ENCODE data around the gene DVL2.

DVL2 gene

DNA sequence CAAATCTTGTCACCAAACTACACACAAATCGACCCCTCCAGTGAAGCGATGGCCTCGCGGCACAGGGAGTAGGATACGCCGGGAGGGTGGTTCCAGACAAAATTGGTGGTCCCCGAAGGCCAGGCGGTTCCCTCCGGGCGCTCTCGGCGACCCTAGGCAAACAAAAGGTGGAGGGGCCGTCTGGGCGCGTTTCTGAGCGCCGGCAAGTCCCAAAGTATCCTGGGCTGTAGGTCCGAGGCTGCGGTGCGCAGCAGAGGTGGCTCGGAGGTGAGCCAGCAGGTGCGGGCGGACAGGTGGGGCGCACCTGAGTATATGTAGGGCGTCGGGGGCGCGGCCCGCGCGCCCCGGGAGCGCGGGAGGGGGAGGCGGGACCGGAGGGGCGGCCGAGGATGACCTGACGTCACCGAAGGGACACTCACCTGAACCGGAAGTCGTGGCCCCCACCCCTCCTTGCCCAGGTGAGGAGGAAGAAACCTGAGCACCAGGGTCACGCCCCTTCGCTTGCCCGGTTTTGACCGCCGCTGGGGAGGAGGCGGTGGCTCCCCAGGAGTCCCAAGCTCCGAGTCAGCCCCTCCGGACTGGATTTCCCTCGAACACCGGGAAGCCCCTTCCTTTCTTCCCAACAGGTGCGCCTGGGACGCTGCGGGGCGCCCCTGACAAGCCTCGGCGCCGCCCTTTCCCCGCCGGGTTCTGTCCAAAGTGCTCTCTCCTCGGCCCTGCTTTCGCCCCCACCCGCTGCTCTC, 28.0 kb upstream of the DVL2 start, which contains the start of gene CLDN7:
CLDN7 (minus strand) TSS at position 287 of the 743 bp plus-strand sequence. CDS start 435 bp downstream, outside the sequence.
- Histone ChIP-seq H2BK120ac (ENCODE audit: low read depth, low read length) (peak within 1 kb of the TSS; percentile 43), H3K27ac (ENCODE audit: low read length, poor library complexity, severe bottlenecking) (no peak within 1 kb of the TSS), H3K9me3 (ENCODE audit: control insufficient read depth, low read length) (no peaks in the 10 kb centered on the region), H3K27me3 (ENCODE audit: control insufficient read depth in 1 of 2, insufficient read depth in 1 of 2, low read length in 2 of 2) (peaks cover 13 to 21% of the 10 kb centered on the region in 2 experiments), H3K14ac (ENCODE audit: low read length in 2 of 2) (peak within 1 kb of the TSS in 1 of 2 experiments; percentile 2), H4K91ac (ENCODE audit: low read length) (peak within 1 kb of the TSS; percentile 80), H2BK15ac (ENCODE audit: low read depth, poor library complexity, severe bottlenecking) (peak within 1 kb of the TSS; percentile 83), H4K8ac (ENCODE audit: low read length) (peak within 1 kb of the TSS; percentile 98), H3K4me1 (ENCODE audit: control insufficient read depth, insufficient read depth, low read depth, low read length) (peaks cover 26% of the 10 kb centered on the region), H3K79me1 (replicated peaks; ENCODE audit: low read length, poor library complexity, severe bottlenecking) (no peaks in the 10 kb centered on the region), H3K36me3 (ENCODE audit: control insufficient read depth in 1 of 2, insufficient read depth in 2 of 2, low read depth in 1 of 2, low read length in 2 of 2) (peaks cover 21% of the 10 kb centered on the region in 2 experiments), H3K4me2 (ENCODE audit: low read length, poor library complexity, severe bottlenecking) (peak within 1 kb of the TSS; percentile 86), H2BK5ac (ENCODE audit: low read depth, low read length, poor library complexity, severe bottlenecking) (no peak within 1 kb of the TSS), H2AFZ (ENCODE audit: low read depth, low read length) (peak within 1 kb of the TSS; percentile 78), H3K23ac (ENCODE audit: low read length in 2 of 2) (peak within 1 kb of the TSS in 1 of 2 experiments; percentile 91), H3K4me3 (ENCODE audit: insufficient read depth in 1 of 2, low read depth in 1 of 2, low read length in 2 of 2) (peak within 1 kb of the TSS; percentile 56 to 68), H3K9ac (ENCODE audit: low read length) (peak within 1 kb of the TSS; percentile 72), H2BK12ac (ENCODE audit: low read length in 2 of 2) (peak within 1 kb of the TSS in 1 of 2 experiments; percentile 57), H3K18ac (ENCODE audit: low read depth in 1 of 2, low read length in 2 of 2) (peak within 1 kb of the TSS; percentile 71 to 94), H2AK5ac (ENCODE audit: low read length, severe bottlenecking) (no peak within 1 kb of the TSS), H3K4ac (ENCODE audit: low read depth in 1 of 2, low read length in 2 of 2) (peak within 1 kb of the TSS; percentile 54 to 73)
- 8% methylated on average over 60 of the region's 64 CpGs for WGBS
- DNase-seq: no peak

DNA sequence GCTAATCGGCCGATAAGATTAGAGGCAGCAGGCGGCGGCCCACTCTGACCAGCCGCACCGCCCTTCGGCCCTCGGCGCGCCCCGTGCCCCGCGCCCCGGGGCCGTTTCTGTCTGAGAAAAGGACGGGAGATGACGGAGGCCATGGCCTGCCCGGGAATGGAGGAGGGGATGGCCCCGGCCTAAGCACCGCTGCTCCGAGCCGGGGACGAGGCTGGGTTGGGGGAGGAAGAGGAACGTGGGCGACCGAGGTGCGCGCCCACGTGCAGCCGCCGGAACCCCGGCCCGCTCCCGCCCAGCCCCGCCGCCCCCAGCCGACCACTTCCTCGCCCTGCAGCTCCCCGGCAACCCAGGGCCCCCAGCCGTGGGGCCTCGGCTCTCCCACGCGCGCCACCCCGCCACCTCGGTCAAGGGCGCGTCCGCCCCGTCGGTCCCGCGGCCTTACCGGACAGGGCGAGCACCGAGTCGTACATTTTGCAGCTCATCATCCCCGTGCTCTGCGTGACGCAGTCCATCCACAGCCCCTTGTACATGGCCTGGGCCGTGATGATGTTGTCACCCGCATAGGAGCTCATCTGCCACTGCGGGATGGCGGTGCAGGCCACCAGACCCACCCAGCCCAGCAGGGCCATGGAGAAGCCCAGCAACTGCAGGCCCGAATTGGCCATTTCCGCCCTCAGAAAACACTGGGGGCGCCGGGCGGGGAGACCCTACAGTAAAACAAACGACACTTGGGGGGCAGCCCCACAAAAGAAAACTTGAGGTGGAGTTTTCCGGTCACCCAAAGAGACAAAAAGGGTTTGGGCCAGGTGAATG, 27.3 kb upstream of the DVL2 start:
- H2BK15ac ChIP-seq (ENCODE audit: low read depth, poor library complexity, severe bottlenecking): no peak overlapping the region
- WGBS: 10% methylated on average over 58 of the region's 71 CpGs

DNA sequence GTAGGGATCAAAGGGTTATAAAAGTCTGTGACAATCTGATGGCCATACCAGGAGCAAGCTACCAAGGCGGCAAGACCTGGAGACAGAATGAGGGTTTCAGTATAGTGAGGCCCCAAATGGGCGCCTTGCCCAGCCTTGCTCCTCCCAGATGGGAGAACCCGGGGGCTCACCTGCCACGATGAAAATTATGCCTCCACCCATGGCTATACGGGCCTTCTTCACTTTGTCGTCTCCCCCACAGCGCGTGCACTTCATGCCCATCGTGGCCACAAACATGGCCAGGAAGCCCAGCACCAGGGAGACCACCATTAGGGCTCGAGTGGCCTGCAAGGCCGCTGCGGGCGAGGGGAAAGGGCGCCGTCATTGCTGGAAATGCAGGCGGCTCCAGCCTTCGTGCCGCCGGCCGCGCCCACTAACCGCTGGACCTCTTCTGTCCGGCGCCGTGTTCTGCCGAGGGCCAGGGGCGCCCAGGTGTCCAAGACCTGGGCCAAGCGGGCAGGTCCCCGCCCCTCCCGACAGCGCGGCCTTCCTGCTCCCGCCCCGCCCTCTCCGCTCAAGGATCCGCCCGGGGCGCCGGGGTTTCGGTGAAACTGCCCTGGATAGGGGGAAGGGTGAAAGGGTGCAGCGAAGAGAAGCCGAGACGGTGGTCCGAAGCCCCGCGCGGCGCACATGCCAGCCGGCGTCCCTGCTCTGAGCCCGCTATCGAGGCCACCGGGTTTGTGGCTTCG, 26.5 kb upstream of the DVL2 start:
- Histone ChIP-seq H4K91ac (ENCODE audit: low read length) (peak overlapping the region; percentile 80), H2AFZ (ENCODE audit: low read depth, low read length) (peak overlapping the region; percentile 78), H2BK120ac (ENCODE audit: low read depth, low read length) (peak overlapping the region; percentile 29), H3K4ac (ENCODE audit: low read depth in 1 of 2, low read length in 2 of 2) (peak overlapping the region; percentile 54 to 73), H2BK5ac (ENCODE audit: low read depth, low read length, poor library complexity, severe bottlenecking) (no peak overlapping the region), H3K79me1 (replicated peaks; ENCODE audit: low read length, poor library complexity, severe bottlenecking) (peaks cover 6% of the 10 kb centered on the region), H2BK12ac (ENCODE audit: low read length in 2 of 2) (peak overlapping the region in 1 of 2 experiments; percentile 19), H3K18ac (ENCODE audit: low read depth in 1 of 2, low read length in 2 of 2) (peak overlapping the region; percentile 40 to 94), H3K9ac (ENCODE audit: low read length) (peak overlapping the region; percentile 72), H3K4me3 (ENCODE audit: insufficient read depth in 1 of 2, low read depth in 1 of 2, low read length in 2 of 2) (peak overlapping the region; percentile 56 to 68), H3K36me3 (ENCODE audit: control insufficient read depth in 1 of 2, insufficient read depth in 2 of 2, low read depth in 1 of 2, low read length in 2 of 2) (peaks cover 32 to 36% of the 10 kb centered on the region in 2 experiments), H2AK5ac (ENCODE audit: low read length, severe bottlenecking) (no peak overlapping the region), H3K4me1 (ENCODE audit: control insufficient read depth, insufficient read depth, low read depth, low read length) (peaks cover 26% of the 10 kb centered on the region), H3K23ac (ENCODE audit: low read length in 2 of 2) (peak overlapping the region in 1 of 2 experiments; percentile 91), H3K9me3 (ENCODE audit: control insufficient read depth, low read length) (no peaks in the 10 kb centered on the region), H4K8ac (ENCODE audit: low read length) (peak overlapping the region; percentile 98), H3K14ac (ENCODE audit: low read length in 2 of 2) (no peak overlapping the region), H2BK15ac (ENCODE audit: low read depth, poor library complexity, severe bottlenecking) (no peak overlapping the region), H3K27me3 (ENCODE audit: control insufficient read depth in 1 of 2, insufficient read depth in 1 of 2, low read length in 2 of 2) (peaks cover 13 to 21% of the 10 kb centered on the region in 2 experiments), H3K4me2 (ENCODE audit: low read length, poor library complexity, severe bottlenecking) (peak overlapping the region; percentile 86), H3K27ac (ENCODE audit: low read length, poor library complexity, severe bottlenecking) (no peak overlapping the region)
- DNase-seq: no peak
- WGBS: 14% methylated on average over 54 of the region's 54 CpGs

More for the DNA sequence above, 27.3 kb upstream of the DVL2 start:
- H3K14ac ChIP-seq (ENCODE audit: low read length in 2 of 2): peak overlapping the region in 1 of 2 experiments; percentile 2
- H3K4me3 ChIP-seq (ENCODE audit: insufficient read depth in 1 of 2, low read depth in 1 of 2, low read length in 2 of 2): peak overlapping the region; percentile 56 to 68
- H3K27me3 ChIP-seq (ENCODE audit: control insufficient read depth in 1 of 2, insufficient read depth in 1 of 2, low read length in 2 of 2): peaks cover 13 to 21% of the 10 kb centered on the region in 2 experiments
- peaks cover 3% of the 10 kb centered on the region for H3K79me1 ChIP-seq (replicated peaks; ENCODE audit: low read length, poor library complexity, severe bottlenecking)
- H3K9ac ChIP-seq (ENCODE audit: low read length): peak overlapping the region; percentile 72
- H2AK5ac ChIP-seq (ENCODE audit: low read length, severe bottlenecking): no peak overlapping the region
- peaks cover 26 to 29% of the 10 kb centered on the region in 2 experiments for H3K36me3 ChIP-seq (ENCODE audit: control insufficient read depth in 1 of 2, insufficient read depth in 2 of 2, low read depth in 1 of 2, low read length in 2 of 2)
- peak overlapping the region; percentile 54 to 73 for H3K4ac ChIP-seq (ENCODE audit: low read depth in 1 of 2, low read length in 2 of 2)
- H2AFZ ChIP-seq (ENCODE audit: low read depth, low read length): peak overlapping the region; percentile 78
- peak overlapping the region; percentile 80 for H4K91ac ChIP-seq (ENCODE audit: low read length)
- peak overlapping the region; percentile 29 for H2BK120ac ChIP-seq (ENCODE audit: low read depth, low read length)
- peak overlapping the region in 1 of 2 experiments; percentile 0 for H2BK12ac ChIP-seq (ENCODE audit: low read length in 2 of 2)
- no peak overlapping the region for H2BK5ac ChIP-seq (ENCODE audit: low read depth, low read length, poor library complexity, severe bottlenecking)
- H4K8ac ChIP-seq (ENCODE audit: low read length): peak overlapping the region; percentile 98
- H3K27ac ChIP-seq (ENCODE audit: low read length, poor library complexity, severe bottlenecking): no peak overlapping the region
- no peak for DNase-seq
- H3K18ac ChIP-seq (ENCODE audit: low read depth in 1 of 2, low read length in 2 of 2): peak overlapping the region; percentile 40 to 94
- peak overlapping the region; percentile 86 for H3K4me2 ChIP-seq (ENCODE audit: low read length, poor library complexity, severe bottlenecking)
- peak overlapping the region in 1 of 2 experiments; percentile 91 for H3K23ac ChIP-seq (ENCODE audit: low read length in 2 of 2)
- peaks cover 26% of the 10 kb centered on the region for H3K4me1 ChIP-seq (ENCODE audit: control insufficient read depth, insufficient read depth, low read depth, low read length)
- H3K9me3 ChIP-seq (ENCODE audit: control insufficient read depth, low read length): no peaks in the 10 kb centered on the region

Measured in mesenchymal stem cell (in vitro differentiated cells and primary cell).